Measurements from ENCODE around the gene ITIH3.
"Not testable (repeated sequence)": the region's sequence is repeated elsewhere in the genome, so short reads cannot be mapped to it uniquely, and the experiment has no call there.

ITIH3 gene, protein sequence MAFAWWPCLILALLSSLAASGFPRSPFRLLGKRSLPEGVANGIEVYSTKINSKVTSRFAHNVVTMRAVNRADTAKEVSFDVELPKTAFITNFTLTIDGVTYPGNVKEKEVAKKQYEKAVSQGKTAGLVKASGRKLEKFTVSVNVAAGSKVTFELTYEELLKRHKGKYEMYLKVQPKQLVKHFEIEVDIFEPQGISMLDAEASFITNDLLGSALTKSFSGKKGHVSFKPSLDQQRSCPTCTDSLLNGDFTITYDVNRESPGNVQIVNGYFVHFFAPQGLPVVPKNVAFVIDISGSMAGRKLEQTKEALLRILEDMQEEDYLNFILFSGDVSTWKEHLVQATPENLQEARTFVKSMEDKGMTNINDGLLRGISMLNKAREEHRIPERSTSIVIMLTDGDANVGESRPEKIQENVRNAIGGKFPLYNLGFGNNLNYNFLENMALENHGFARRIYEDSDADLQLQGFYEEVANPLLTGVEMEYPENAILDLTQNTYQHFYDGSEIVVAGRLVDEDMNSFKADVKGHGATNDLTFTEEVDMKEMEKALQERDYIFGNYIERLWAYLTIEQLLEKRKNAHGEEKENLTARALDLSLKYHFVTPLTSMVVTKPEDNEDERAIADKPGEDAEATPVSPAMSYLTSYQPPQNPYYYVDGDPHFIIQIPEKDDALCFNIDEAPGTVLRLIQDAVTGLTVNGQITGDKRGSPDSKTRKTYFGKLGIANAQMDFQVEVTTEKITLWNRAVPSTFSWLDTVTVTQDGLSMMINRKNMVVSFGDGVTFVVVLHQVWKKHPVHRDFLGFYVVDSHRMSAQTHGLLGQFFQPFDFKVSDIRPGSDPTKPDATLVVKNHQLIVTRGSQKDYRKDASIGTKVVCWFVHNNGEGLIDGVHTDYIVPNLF

GRCh38 chr3:52794612-52795099, at the start of gene ITIH3:
Gene ITIH3, plus strand, starts transcription at chr3:52794796. Its CDS starts 8 bp downstream, at chr3:52794804.
- no peak for DNase-seq

- no peak for DNase-seq
Measured at GRCh38 chr3:52752045-52752660, 42.4 kb upstream of the ITIH3 start.

DNA sequence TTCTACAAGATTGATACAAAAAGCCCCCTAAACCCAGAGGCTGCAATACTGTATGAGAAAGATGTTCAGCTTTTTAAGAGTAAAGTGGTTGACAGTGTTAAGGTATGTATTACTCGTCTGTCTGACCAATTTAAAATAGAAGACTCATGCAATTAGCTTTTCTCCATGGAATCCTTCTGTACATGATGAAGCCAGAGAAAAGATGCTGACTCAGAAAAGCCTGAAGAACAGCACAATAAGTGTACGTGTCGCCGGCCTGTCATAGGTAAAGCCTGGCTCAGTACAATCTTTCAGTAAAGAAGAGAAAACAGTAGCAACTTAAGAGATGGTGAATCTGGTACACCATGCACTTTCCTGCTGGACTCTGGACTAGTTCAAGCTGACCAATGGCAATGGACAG, 40.2 kb upstream of the ITIH3 start:
- DNase-seq: no peak

DNA sequence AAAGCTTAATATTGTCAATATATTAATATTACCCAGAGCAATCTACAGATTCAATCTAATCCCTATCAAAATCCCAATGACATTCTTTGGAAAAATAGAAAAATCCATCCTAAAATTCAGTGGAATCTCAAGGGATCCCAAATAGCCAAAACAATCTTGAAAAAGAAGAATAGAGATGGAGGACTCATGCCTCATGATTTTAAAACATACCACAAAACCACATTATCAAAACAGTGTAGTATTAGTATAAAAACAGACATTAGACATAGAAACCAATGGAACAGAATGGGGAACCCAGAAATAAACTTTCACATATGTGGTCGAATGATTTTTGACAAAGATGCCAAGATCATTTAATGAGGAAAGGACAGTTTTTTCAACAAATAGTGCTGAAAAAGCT, 38.5 kb upstream of the ITIH3 start:
- no peak for DNase-seq

DNA sequence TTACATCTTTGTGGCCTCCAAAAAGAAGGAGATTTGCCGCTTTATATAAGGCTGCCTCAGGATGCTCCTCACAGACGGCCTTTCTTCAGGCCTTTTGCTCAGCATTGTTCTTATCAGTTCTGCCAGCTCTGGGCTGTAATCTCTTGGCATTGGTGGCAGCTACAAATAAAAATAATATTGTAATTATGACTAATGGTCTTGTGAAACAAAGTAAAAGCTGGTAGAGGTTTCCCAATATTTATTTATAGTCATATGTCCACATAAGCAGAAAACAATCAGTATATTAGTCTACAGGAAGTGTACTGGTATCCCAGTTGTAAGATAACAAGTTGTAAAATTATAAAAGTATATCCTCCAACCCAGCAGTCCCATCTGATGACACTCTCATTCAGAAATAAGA, 31.1 kb upstream of the ITIH3 start:
- no peak for DNase-seq

DNA sequence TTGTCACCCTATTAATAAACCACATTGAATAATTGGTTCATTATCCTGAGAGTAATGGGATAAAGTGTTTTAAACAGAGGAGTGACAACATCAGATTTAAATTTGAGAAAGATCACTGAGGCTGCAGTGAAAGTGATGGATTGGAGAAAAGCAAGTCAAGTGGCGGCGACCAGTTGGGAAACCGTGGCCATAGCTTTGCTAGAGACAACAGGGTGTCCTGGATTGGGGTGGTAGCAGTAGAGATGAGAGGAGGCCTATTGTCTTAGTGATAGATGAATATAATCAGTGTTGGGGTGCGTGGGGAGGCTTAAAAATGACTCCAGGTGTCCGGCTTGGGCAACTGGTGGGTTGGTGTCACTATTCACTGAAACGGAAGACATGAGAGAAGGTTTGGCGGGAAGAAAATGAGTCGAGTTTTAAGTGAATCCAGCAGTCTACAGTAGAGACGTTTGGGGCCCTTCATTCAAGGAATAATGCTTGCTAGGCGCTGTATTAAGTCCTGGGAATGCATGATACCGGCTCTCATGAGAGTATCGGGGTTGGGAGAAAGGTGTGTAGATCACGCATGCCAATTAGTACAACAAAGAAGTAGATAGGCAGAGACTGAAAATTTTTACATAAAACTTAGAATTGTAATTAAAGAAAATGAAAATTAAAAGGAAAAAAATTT, 24.7 kb upstream of the ITIH3 start:
- DNase-seq: no peak

- peak; percentile 89 to 92 for DNase-seq
Measured at GRCh38 chr3:52770496-52771333, 23.9 kb upstream of the ITIH3 start, which contains the start of gene NEK4. Gene NEK4, minus strand, starts transcription at chr3:52770940. Its CDS starts 194 bp downstream, at chr3:52770746.

DNA sequence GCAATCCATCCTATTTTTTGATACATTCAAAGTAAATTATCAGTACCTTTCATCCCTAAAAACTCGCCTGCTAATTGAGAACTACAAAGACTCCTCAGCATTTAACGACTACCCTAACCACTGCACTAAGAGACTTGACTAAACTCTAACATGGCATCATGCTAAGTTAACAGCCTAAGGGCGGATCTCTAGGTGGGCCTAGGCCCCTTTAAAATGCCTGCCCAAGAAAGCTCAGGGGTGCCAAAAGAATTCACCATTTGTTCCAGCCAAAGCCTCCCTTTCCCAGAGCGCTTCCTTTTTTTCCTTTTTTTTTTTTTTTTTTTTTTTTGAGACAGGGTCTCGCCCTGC, 23.3 kb upstream of the ITIH3 start:
- DNase-seq: peak in 1 of 2 experiments; percentile 2

DNA sequence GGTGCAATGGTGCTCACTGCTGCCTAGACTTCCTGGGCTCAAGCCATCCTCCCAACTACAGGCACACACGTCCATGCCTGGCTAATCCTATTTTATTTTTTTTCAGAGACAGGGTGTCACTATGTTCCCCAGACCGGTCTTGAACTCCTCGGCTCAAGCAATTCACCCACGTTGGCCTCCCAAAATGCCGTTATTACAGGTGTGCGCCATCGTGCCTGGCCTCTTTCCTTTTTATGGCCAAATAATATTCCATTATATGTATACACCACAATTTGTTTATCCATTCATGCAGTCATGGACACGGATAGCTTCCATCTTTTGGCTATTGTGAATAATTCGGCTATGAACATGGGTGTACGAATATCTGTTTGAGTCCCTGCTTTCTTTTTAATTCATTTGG, 22.9 kb upstream of the ITIH3 start:
- DNase-seq: no peak

DNA sequence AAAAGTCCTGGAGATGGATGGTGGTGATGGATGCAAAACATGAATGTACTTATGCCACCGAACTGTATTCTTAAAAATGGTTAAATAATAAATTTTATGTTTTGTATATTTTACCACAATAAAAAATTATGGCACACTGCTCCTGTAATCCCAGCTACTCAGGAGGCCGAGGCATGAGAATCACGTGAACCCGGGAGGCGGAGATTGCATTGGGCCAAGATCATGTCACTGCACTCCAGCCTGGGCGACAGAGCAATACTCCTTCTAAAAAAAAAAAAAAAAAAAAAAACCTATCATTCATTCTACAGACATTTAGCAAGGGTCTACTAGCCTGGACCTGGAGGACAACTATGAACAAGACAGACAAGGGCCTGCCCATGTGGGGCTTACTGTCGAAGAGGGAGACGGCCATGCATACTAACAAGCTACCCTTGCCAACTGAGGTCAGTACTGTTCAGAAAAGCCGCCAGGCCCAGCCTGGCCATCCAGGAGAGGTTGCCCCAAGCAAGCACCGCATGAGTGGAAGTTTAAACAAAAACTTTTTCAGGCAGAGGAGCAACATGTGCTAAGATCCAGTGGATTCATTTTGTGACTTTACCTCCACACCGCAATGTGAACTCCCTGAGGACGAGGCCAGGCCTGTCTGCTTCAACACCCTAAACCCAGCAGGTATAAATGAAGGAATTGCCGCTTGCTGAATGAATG, 21.1 kb upstream of the ITIH3 start:
- DNase-seq: no peak

DNA sequence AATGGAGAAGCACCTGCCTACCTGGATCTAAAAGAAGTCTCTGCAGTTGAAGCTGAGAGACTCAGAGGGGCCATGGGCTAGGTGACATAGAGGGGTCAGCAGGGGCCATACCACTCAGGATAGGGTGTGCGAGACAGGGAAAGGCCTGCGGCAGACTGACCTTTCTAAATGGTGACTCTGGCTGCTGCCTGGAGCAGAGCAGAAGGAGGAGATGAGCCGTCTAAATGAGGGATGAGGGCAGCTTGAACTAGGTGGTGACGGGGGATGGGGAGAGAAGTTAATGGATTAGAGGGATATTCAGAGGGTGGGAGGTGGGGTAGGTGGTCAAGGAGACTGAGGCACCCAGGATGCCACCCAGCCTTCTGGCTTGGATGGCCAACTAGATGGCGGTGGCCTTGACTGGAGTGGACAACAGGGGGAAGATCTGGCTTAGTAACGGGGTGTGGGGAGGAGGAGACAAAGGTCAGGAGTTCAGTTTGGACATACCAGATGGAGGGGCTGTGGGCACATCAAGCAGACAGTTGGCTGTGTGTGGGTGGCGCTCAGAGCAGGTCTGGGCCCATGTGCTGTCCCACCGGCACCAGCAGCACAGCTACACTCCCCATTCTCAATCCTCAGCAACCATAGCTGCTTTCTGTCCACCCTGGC, 20.4 kb upstream of the ITIH3 start:
- no peak for DNase-seq

- no peak for DNase-seq
Measured at GRCh38 chr3:52774901-52775864, 19.4 kb upstream of the ITIH3 start.

- no peak for DNase-seq
Measured at GRCh38 chr3:52775877-52776276, 18.7 kb upstream of the ITIH3 start.

DNA sequence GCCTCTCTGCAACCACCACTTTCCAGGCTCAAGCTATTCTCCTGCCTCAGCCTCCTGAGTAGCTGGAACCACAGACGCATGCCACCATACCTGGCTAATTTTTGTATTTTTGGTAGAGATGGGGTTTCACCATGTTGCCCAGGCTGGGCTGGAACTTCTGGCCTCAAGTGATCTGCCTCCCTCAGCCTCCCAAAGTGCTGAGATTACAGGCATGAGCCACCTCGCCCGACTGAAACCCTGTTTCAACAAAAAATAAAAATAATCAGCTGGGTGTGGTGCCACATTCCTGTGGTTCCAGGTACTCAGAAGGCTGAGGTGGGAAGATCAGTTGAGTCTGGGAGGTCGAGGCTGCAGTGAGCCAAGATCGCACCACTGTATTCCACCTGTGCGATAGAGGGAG, 18.1 kb upstream of the ITIH3 start:
- not testable (repeated sequence) for DNase-seq

DNA sequence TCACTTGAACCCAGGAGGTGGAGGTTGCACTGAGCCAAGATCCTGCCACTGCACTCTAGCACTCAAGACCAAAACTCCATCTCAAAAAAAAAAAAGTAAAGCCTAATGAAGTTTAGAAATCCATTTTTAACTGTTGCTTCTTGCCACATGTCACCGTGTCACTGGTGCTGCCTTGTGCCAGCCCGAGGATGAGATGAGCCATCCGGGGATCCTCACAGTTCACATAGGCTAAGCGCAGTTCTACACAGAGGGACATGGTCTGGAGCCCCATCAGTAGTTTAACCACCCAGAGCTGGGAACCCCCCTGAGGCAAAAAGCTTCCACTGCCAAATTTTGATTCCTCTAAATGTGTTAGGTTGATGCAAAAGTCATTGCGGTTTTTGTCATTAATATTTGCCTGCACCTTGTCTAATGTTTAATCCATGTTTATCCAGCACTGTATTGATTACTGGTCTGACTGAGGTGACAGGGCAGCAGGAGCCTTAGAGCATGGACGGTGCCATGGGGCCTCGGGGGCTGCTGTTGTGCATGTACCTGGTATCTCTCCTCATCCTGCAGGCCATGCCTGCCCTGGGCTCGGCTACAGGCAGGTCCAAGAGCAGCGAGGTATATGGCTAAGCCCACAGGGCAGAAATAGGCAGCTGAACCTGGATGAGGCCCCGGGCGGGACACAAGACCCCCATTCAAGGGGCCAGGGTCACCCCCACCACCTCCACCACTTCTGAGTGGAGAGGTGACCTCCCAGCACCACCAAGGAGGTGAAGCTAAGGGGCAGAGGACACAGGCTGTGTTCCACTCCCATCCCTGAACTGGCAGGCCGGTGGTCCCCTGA, 17.3 kb upstream of the ITIH3 start, which contains the start of gene ITIH1:
ITIH1 (plus strand) TSS at position 473 of the 832 bp plus-strand sequence; CDS start at position 490, 17 bp downstream.
- no peak for DNase-seq

DNA sequence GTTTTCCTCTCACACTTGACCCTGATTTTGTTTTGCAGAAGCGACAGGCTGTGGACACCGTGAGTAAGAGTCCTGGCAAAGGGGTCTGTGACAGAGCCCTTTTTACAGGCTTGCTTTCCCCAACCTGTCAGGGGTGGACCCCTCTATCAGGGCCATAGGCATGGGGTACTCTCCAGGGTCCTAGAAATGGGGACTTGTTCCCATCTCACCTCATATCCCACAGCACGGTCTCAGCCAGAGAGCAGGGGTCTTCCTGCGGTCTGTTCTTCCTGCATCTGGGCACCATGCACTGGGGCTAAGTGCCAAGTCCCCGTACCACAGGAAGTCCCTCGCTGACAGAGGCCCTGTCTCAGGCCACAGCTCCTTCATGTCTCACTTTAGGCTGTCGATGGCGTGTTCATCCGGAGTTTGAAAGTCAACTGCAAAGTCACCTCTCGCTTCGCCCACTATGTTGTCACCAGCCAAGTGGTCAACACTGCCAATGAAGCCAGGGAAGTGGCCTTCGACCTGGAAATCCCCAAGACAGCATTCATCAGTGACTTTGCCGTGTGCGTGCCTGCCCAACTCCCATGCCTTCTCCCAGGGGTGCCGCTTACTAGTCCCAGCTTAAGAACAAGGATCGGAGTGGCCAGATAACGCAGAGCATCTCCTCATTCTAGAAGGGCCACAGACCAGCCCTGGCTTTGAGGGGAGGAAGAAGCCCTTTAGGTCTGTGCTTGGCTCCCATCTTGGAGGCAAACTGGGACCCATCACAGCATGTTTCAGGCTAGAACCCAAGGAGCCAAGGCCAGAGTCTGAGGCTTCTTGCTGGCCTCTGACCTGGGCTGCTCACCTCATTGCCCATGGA, 16.4 kb upstream of the ITIH3 start:
- DNase-seq: no peak
